CD14-positive monocyte (primary cell): ENCODE data around the gene CSTB. TPM values are rescaled to one million over a fixed set of nuclear protein-coding genes. Genes with fewer than 3 reads are reported as not detected.
A peak's percentile ranks its signal among the peaks of the same experiment; 100 is the strongest.

Experiments used
- DNase-seq, 3 donors: peaks; one replicate each; pipeline ENCODE4 v3.0.0-alpha.2; 2011 to 2022
- H2AFZ ChIP-seq: 2 replicates; pipeline ENCODE4 v1.6.0; 2012; ENCODE audit warnings: mild to moderate bottlenecking, low read depth, low read length, inconsistent platforms; ENCODE audit not compliant: insufficient read depth, poor library complexity, severe bottlenecking
- H3K27ac ChIP-seq, 2 donors: 1 replicate in 1 of 2; 2 replicates in 1 of 2; pipeline ENCODE4 v1.5.1; 2012 to 2013; ENCODE audit warnings: low read length in 2 of 2, control low read depth in 1 of 2, inconsistent platforms in 1 of 2, low read depth in 1 of 2, mild to moderate bottlenecking in 1 of 2
- H3K27me3 ChIP-seq, 2 donors: one replicate each; pipeline versions ENCODE4 v1.6.0 to v1.6.1; 2011 to 2013; ENCODE audit warnings: low read length in 2 of 2; ENCODE audit not compliant: control insufficient read depth in 2 of 2, insufficient read depth in 2 of 2
- H3K36me3 ChIP-seq, 2 donors: replicated peaks in 1 of 2; 1 replicate in 1 of 2; 2 replicates in 1 of 2; pipeline versions ENCODE4 v1.5.1 to v1.6.1; 2012 to 2013; ENCODE audit warnings: low read length in 2 of 2, control low read depth in 1 of 2, inconsistent platforms in 1 of 2, mild to moderate bottlenecking in 1 of 2; ENCODE audit not compliant: insufficient read depth in 2 of 2, control insufficient read depth in 1 of 2
- H3K4me1 ChIP-seq, 2 donors: 1 replicate in 1 of 2; 2 replicates in 1 of 2; pipeline versions ENCODE4 v1.5.1 to v1.6.1; 2012 to 2013; ENCODE audit warnings: low read length in 2 of 2, control low read depth in 1 of 2, inconsistent platforms in 1 of 2, mild to moderate bottlenecking in 1 of 2, moderate library complexity in 1 of 2; ENCODE audit not compliant: insufficient read depth in 2 of 2, control insufficient read depth in 1 of 2
- H3K4me2 ChIP-seq: replicated peaks from 2 replicates; pipeline ENCODE3; 2012; ENCODE audit warnings: low read length, moderate library complexity, mild to moderate bottlenecking; ENCODE audit not compliant: poor library complexity, severe bottlenecking; ENCODE audit errors: extremely low read depth
- H3K4me3 ChIP-seq, 3 experiments: fragments of 200-600 bp in 1 of 3; sonication (generic) in 1 of 3; replicated peaks in 1 of 3; 1 replicate in 2 of 3; 2 replicates in 1 of 3; pipeline ENCODE4 v1.5.1; 2011 to 2013; ENCODE audit warnings: low read length in 3 of 3, mild to moderate bottlenecking in 3 of 3, control low read depth in 2 of 3, low read depth in 2 of 3, inconsistent platforms in 1 of 3, moderate library complexity in 1 of 3
- H3K79me2 ChIP-seq: 2 replicates; pipeline ENCODE4 v1.6.0; 2012; ENCODE audit warnings: mild to moderate bottlenecking, control low read depth, inconsistent platforms, low read length, moderate library complexity; ENCODE audit not compliant: insufficient read depth
- H3K9ac ChIP-seq: 2 replicates; pipeline ENCODE4 v1.6.0; 2017; ENCODE audit warnings: low read length, mild to moderate bottlenecking; ENCODE audit not compliant: insufficient read depth, poor library complexity, severe bottlenecking
- H3K9me3 ChIP-seq, 2 donors: replicated peaks in 1 of 2; 1 replicate in 1 of 2; 2 replicates in 1 of 2; pipeline versions ENCODE4 v1.5.1 to v1.6.1; 2012 to 2013; ENCODE audit warnings: low read length in 2 of 2, control low read depth in 1 of 2; ENCODE audit not compliant: control insufficient read depth in 1 of 2, insufficient read depth in 1 of 2
- H4K20me1 ChIP-seq: 2 replicates; pipeline ENCODE4 v1.6.0; 2012; ENCODE audit warnings: mild to moderate bottlenecking, low read length, control low read depth, moderate library complexity; ENCODE audit not compliant: insufficient read depth
- H3K27ac Mint-ChIP-seq, 7 donors: one replicate each; pipeline ENCODE4 v1.8.0; 2020; ENCODE audit warnings: mild to moderate bottlenecking in 7 of 7, mixed read lengths in 7 of 7, moderate library complexity in 6 of 7, inconsistent platforms in 2 of 7
- H3K27me3 Mint-ChIP-seq, 3 donors: one replicate each; pipeline ENCODE4 v1.8.0; 2021 to 2022; ENCODE audit warnings: low read depth in 3 of 3, mild to moderate bottlenecking in 3 of 3, mixed read lengths in 3 of 3, moderate library complexity in 3 of 3, inconsistent platforms in 1 of 3
- H3K36me3 Mint-ChIP-seq, 2 donors: one replicate each; pipeline ENCODE4 v1.8.0; 2020; ENCODE audit warnings: mixed read lengths in 2 of 2, inconsistent platforms in 1 of 2, mild to moderate bottlenecking in 1 of 2
- H3K4me1 Mint-ChIP-seq: one replicate; pipeline ENCODE4 v1.8.0; 2020; ENCODE audit warnings: mild to moderate bottlenecking, mixed read lengths
- H3K4me3 Mint-ChIP-seq, 2 donors: one replicate each; pipeline ENCODE4 v1.8.0; 2020; ENCODE audit warnings: mild to moderate bottlenecking in 2 of 2, mixed read lengths in 2 of 2, moderate library complexity in 1 of 2
- H3K9me3 Mint-ChIP-seq, 7 donors: one replicate each; pipeline ENCODE4 v1.8.0; 2020 to 2022; ENCODE audit warnings: mixed read lengths in 7 of 7, mild to moderate bottlenecking in 6 of 7, moderate library complexity in 6 of 7, inconsistent platforms in 2 of 7
- WGBS: methylation state at CpG from one replicate; pipeline ENCODE4 v1.1.5; 2013; ENCODE audit warnings: missing lambda C conversion rate; ENCODE audit not compliant: insufficient coverage; 5-methylcytosine and 5-hydroxymethylcytosine counted together
- intact Hi-C, 2 donors: fragments of 100-400 bp; cut with micrococcal nuclease; formaldehyde crosslinking; loops; one replicate each; pipeline versions ENCODE4 v1.15.0 to v1.15.1; 2023
- polyA plus RNA-seq, 3 donors: library from polyadenylated mRNA; depleted of rRNA in 1 of 3; unstranded in 2 of 3; stranded (reverse) in 1 of 3; fragments of 300-500 nt in 2 of 3; fragments of >200 nt in 1 of 3; fragmentation: Illumina TruSeq in 2 of 3; gene quantifications; 1 replicate in 2 of 3; 2 replicates in 1 of 3; pipeline ENCODE4 v1.2.3, GENCODE V29; 2012 to 2021
- TF ChIP-seq, protein P1 (sequence below): fragments of 200-600 bp; IDR thresholded peaks from one replicate; pipeline ENCODE4 v1.8.0; 2022; ENCODE audit warnings: antibody characterized with exemption, mild to moderate bottlenecking

The CSTB gene
- polyA plus RNA-seq, 3 donors, result 73.7 to 120 (median 115) TPM

DNA sequence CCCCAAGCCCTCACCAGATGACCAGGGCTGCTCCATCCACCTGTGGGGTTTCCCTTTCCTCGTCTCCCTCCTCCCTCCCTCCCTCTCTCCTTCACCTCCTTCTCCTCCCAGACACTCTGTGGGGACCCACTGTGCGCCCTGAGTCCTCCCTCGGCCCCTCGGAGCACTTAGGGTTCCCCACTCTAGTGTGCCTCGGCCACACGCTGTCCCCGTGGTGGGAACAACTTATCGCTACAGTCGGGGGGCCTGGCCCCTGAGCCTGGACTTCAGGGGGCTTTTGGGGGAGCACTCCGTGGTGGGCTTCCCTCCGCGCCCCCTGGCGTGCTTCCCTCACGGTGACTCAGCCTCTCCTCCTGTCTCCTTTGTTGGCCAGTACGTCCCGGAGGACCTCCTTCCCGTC lies 27.5 kb downstream of the CSTB start:
- 98% methylated on average over 13 of the region's 17 CpGs for WGBS
- TF ChIP-seq, protein P1, sequence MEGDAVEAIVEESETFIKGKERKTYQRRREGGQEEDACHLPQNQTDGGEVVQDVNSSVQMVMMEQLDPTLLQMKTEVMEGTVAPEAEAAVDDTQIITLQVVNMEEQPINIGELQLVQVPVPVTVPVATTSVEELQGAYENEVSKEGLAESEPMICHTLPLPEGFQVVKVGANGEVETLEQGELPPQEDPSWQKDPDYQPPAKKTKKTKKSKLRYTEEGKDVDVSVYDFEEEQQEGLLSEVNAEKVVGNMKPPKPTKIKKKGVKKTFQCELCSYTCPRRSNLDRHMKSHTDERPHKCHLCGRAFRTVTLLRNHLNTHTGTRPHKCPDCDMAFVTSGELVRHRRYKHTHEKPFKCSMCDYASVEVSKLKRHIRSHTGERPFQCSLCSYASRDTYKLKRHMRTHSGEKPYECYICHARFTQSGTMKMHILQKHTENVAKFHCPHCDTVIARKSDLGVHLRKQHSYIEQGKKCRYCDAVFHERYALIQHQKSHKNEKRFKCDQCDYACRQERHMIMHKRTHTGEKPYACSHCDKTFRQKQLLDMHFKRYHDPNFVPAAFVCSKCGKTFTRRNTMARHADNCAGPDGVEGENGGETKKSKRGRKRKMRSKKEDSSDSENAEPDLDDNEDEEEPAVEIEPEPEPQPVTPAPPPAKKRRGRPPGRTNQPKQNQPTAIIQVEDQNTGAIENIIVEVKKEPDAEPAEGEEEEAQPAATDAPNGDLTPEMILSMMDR, result no peak
- H3K9me3 Mint-ChIP-seq, result peaks cover 0 to 2% (median 0%) of the 10 kb centered on the region in 7 donors
- Histone ChIP-seq H3K27me3 (no peaks in the 10 kb centered on the region), H3K36me3 (peaks cover 93 to 100% of the 10 kb centered on the region in 2 donors), H3K4me3 (no peak overlapping the region), H3K9me3 (no peaks in the 10 kb centered on the region), H3K4me2 (no peak overlapping the region), H2AFZ (no peak overlapping the region), H3K27ac (no peak overlapping the region), H3K79me2 (peaks cover under 1% of the 10 kb centered on the region), H3K4me1 (no peaks in the 10 kb centered on the region), H4K20me1 (peaks cover 79% of the 10 kb centered on the region), H3K9ac (no peak overlapping the region)
- H3K4me3 Mint-ChIP-seq, result no peak overlapping the region
- peaks cover 82 to 100% of the 10 kb centered on the region in 2 donors for H3K36me3 Mint-ChIP-seq
- H3K27ac Mint-ChIP-seq, result no peak overlapping the region
- intact Hi-C loops, result no loop called here
- no peaks in the 10 kb centered on the region for H3K27me3 Mint-ChIP-seq
- no peaks in the 10 kb centered on the region for H3K4me1 Mint-ChIP-seq
- no peak for DNase-seq

DNA sequence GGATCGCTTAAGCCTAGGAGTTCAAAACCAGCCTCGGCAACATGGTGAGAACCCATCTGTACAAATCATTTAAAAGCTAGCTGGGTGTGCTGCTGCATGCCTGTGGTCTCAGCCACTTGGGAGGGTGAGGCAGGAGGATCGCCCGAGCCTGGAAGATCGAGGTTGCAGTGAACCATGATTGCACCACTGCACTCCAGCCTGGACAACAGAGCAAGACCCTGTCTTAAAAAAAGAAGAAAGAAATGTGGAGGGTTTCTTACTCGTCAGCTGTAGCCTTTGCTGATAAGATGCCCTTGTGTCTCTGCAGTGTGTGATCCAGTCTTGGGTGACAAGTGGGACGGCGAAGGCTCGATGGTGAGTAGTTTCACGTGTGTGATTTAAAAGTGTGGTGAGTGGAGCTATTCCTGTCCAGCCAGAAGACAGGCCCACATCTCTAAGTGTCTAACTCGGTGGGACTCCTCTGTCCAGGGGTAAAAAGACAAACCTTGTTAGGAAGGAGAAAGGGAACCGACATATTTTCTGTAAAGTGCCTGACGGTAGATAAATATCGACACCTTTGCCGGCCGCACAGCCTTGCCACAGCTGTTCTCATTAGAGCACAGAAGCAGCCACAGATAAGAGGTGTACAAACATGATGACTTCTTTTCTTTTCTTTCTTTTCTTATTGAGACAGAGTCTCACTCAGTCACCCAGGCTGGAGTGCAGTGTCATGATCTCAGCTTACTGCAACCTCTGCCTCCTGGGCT lies 30.2 kb downstream of the CSTB start:
- Histone ChIP-seq H3K27ac (no peak overlapping the region), H3K9me3 (no peaks in the 10 kb centered on the region), H3K9ac (no peak overlapping the region), H2AFZ (no peak overlapping the region), H3K4me2 (no peak overlapping the region), H3K4me1 (no peaks in the 10 kb centered on the region), H3K4me3 (no peak overlapping the region), H4K20me1 (peaks cover 75% of the 10 kb centered on the region), H3K79me2 (peaks cover 9% of the 10 kb centered on the region), H3K36me3 (peaks cover 78 to 95% of the 10 kb centered on the region in 2 donors), H3K27me3 (no peaks in the 10 kb centered on the region)
- H3K27me3 Mint-ChIP-seq, result no peaks in the 10 kb centered on the region
- H3K9me3 Mint-ChIP-seq, result peaks cover 0 to 2% (median 0%) of the 10 kb centered on the region in 7 donors
- no peak for DNase-seq
- TF ChIP-seq, protein P1, result no peak
- H3K4me3 Mint-ChIP-seq, result no peak overlapping the region
- WGBS, result 89% methylated on average over 15 of the region's 16 CpGs
- intact Hi-C loops, result no loop called here
- peaks cover 63 to 86% of the 10 kb centered on the region in 2 donors for H3K36me3 Mint-ChIP-seq
- peak overlapping the region in 5 of 7 donors; percentile 13 to 77 (median 43) for H3K27ac Mint-ChIP-seq
- no peaks in the 10 kb centered on the region for H3K4me1 Mint-ChIP-seq
